PC-3 (cell line): ENCODE results near the gene HS3ST5. TPM values are rescaled to one million over a fixed set of nuclear protein-coding genes. Genes with fewer than 3 reads are reported as not detected.
"Not testable (repeated sequence)": the region's sequence is repeated elsewhere in the genome, so short reads cannot be mapped to it uniquely, and the experiment has no call there.

ENCODE experiments used
- ATAC-seq: fragments of 200-7000 bp; cut with Tn5 transposase; 2 replicates; pipeline ENCODE4 v1.9.1; 2020; ENCODE audit warnings: mild to moderate bottlenecking, moderate library complexity
- BruUV-seq: library from RNA; stranded (reverse); fragments of 400-500 nt; replicated peaks from 2 replicates; lab custom pipeline; 2021; lab: Mats Ljungman, UMichigan
- CTCF ChIA-PET: fragments of 300-600 bp; sonication (Branson Sonifier 250); formaldehyde crosslinking; loops from one replicate; lab custom pipeline; 2022; ENCODE audit warnings: antibody characterized with exemption; lab: Charles Lee
- POLR2A ChIA-PET: fragments of 300-600 bp; sonication (Branson Sonifier 250); formaldehyde crosslinking; loops from one replicate; lab custom pipeline; 2022; ENCODE audit warnings: antibody characterized with exemption; ENCODE audit not compliant: unreplicated experiment; lab: Charles Lee
- DNase-seq: peaks from one replicate; pipeline ENCODE4 v3.0.0-alpha.2; 2015
- H2AFZ ChIP-seq: fragments of 300-600 bp; sonication (generic); 2 replicates; pipeline ENCODE4 v1.6.0; 2016; ENCODE audit warnings: antibody characterized with exemption, low read length
- H3F3A ChIP-seq: fragments of 300-600 bp; sonication (generic); one replicate; pipeline ENCODE4 v1.6.0; 2017; ENCODE audit warnings: antibody characterized with exemption, low read length, control low read depth, mild to moderate bottlenecking; ENCODE audit not compliant: unreplicated experiment
- H3K27ac ChIP-seq: fragments of 300-600 bp; sonication (generic); 2 replicates; pipeline ENCODE4 v1.5.1; 2016; ENCODE audit warnings: mild to moderate bottlenecking, low read length
- H3K27me3 ChIP-seq: fragments of 300-600 bp; sonication (generic); 2 replicates; pipeline ENCODE4 v1.6.1; 2016; ENCODE audit warnings: low read length, mixed read lengths
- H3K36me3 ChIP-seq: fragments of 300-600 bp; sonication (generic); 2 replicates; pipeline ENCODE4 v1.6.1; 2016; ENCODE audit warnings: low read depth, mixed run types, low read length, mixed read lengths
- H3K4me1 ChIP-seq: fragments of 300-600 bp; sonication (generic); 2 replicates; pipeline ENCODE4 v1.5.1; 2016; ENCODE audit warnings: low read length; ENCODE audit not compliant: insufficient read depth
- H3K4me2 ChIP-seq: fragments of 300-600 bp; sonication (generic); 2 replicates; pipeline ENCODE4 v1.6.0; 2016; ENCODE audit warnings: low read length
- H3K4me3 ChIP-seq: fragments of 300-600 bp; sonication (generic); 2 replicates; pipeline ENCODE4 v1.5.1; 2016; ENCODE audit warnings: mild to moderate bottlenecking, low read length, mixed read lengths
- H3K79me2 ChIP-seq: fragments of 300-600 bp; sonication (generic); 2 replicates; pipeline ENCODE4 v1.6.1; 2017; ENCODE audit warnings: low read length, mixed read lengths
- H3K9ac ChIP-seq: fragments of 300-600 bp; sonication (generic); 2 replicates; pipeline ENCODE4 v1.6.0; 2016; ENCODE audit warnings: mild to moderate bottlenecking, low read length
- H3K9me2 ChIP-seq: fragments of 300-600 bp; sonication (generic); replicated peaks from 2 replicates; pipeline ENCODE4 v1.6.1; 2016; ENCODE audit warnings: mixed run types, low read length, mixed read lengths
- H3K9me3 ChIP-seq: fragments of 300-600 bp; sonication (generic); 2 replicates; pipeline ENCODE4 v1.6.1; 2016; ENCODE audit warnings: low read length, mixed read lengths
- H4K20me1 ChIP-seq: fragments of 300-600 bp; sonication (generic); 2 replicates; pipeline ENCODE4 v1.6.1; 2016; ENCODE audit warnings: low read length, mixed read lengths
- CTCF ChIP-seq: fragments of 300-600 bp; sonication (generic); conservative IDR thresholded peaks from 2 replicates; pipeline ENCODE4 v1.5.1; 2017; ENCODE audit warnings: antibody characterized with exemption, low read depth, mild to moderate bottlenecking, low read length
- EZH2 ChIP-seq: fragments of 300-600 bp; sonication (generic); IDR thresholded peaks from one replicate; pipeline ENCODE4 v1.6.1; 2017; ENCODE audit warnings: antibody characterized with exemption, mild to moderate bottlenecking, low read length; ENCODE audit not compliant: unreplicated experiment
- EZH2phosphoT487 ChIP-seq: fragments of 300-600 bp; sonication (generic); IDR thresholded peaks from 2 replicates; pipeline ENCODE4 v1.6.1; 2018; ENCODE audit warnings: mild to moderate bottlenecking, antibody characterized with exemption, low read length, borderline replicate concordance
- intact Hi-C: fragments of 100-400 bp; cut with micrococcal nuclease; formaldehyde crosslinking; loops from 2 replicates; pipeline ENCODE4 v1.9.0; 2023
- total RNA-seq: library from RNA; depleted of rRNA; stranded (reverse); fragments of >200 nt; gene quantifications from 2 replicates; pipeline ENCODE4 v1.2.3, GENCODE V29; 2014

Gene HS3ST5
- total RNA-seq, 1 experiment from 2014 or later: 1.2 TPM

- ChIA-PET POLR2A (no interaction called here), CTCF (no interaction called here)
- no TSS peak for BruUV-seq
Observed at GRCh38 chr6:114052141-114052540, 290.7 kb downstream of the HS3ST5 start.

GRCh38 chr6:114051031-114051430 is 291.8 kb downstream of the HS3ST5 start:
- H4K20me1 ChIP-seq: no peaks in the 10 kb centered on the region
- no peaks in the 10 kb centered on the region for H3F3A ChIP-seq
- H3K4me1 ChIP-seq: peaks cover 15% of the 10 kb centered on the region
- no TSS peak for BruUV-seq
- H3K27ac ChIP-seq: no peak overlapping the region; the same call in 1 of the 2 replicates
- H3K9me3 ChIP-seq: no peaks in the 10 kb centered on the region
- no peaks in the 10 kb centered on the region for H3K79me2 ChIP-seq
- ATAC-seq (peak; percentile 82), DNase-seq (peak; percentile 60)
- peak overlapping the region; percentile 19; the same call in 1 of the 2 replicates for H3K4me2 ChIP-seq
- CTCF ChIA-PET: interaction anchor here (0.7 kb wide), 1 partner anchor 58 kb away, joined by 6 read pairs; no protein-coding TSS in a partner anchor
- H3K9ac ChIP-seq: no peak overlapping the region
- H3K36me3 ChIP-seq: no peaks in the 10 kb centered on the region
- no peak overlapping the region for H3K4me3 ChIP-seq
- H3K9me2 ChIP-seq: no peaks in the 10 kb centered on the region
- no peaks in the 10 kb centered on the region for H3K27me3 ChIP-seq
- intact Hi-C loops: loop anchor here (1.0 to 5.0 kb wide), 2 partner anchors 34 to 56 kb away; no protein-coding TSS in a partner anchor
- POLR2A ChIA-PET: no interaction called here
- no peak overlapping the region for H2AFZ ChIP-seq
- TF ChIP-seq EZH2phosphoT487: no peak
- TF ChIP-seq CTCF: no peak
- no peak for TF ChIP-seq EZH2

More at GRCh38 chr6:114052141-114052540, 290.7 kb downstream of the HS3ST5 start:
- Histone ChIP-seq H3K4me1 (peaks cover 15% of the 10 kb centered on the region), H3K27me3 (no peaks in the 10 kb centered on the region), H3K79me2 (no peaks in the 10 kb centered on the region), H3K9me2 (no peaks in the 10 kb centered on the region), H4K20me1 (no peaks in the 10 kb centered on the region), H3K4me2 (no peak overlapping the region), H3F3A (no peaks in the 10 kb centered on the region), H3K36me3 (no peaks in the 10 kb centered on the region), H3K9me3 (no peaks in the 10 kb centered on the region), H2AFZ (no peak overlapping the region), H3K4me3 (no peak overlapping the region), H3K27ac (no peak overlapping the region), H3K9ac (no peak overlapping the region)
- peak; percentile 19 for ATAC-seq
- DNase-seq: peak; percentile 45
- intact Hi-C loops: loop anchor here (5.0 kb wide), 1 partner anchor 35 kb away; no protein-coding TSS in a partner anchor
- TF ChIP-seq CTCF (no peak), EZH2phosphoT487 (no peak), EZH2 (no peak)

- no peak overlapping the region for H3K27ac ChIP-seq
- peaks cover 15% of the 10 kb centered on the region for H3K4me1 ChIP-seq
- H4K20me1 ChIP-seq: no peaks in the 10 kb centered on the region
- no TSS peak for BruUV-seq
- no peak overlapping the region for H3K4me2 ChIP-seq
- ChIA-PET POLR2A (no interaction called here), CTCF (no interaction called here)
- intact Hi-C loops: no loop called here
- DNase-seq: no peak
- H3F3A ChIP-seq: no peaks in the 10 kb centered on the region
- TF ChIP-seq EZH2phosphoT487 (no peak), CTCF (no peak), EZH2 (no peak)
- no peaks in the 10 kb centered on the region for H3K27me3 ChIP-seq
- no peak overlapping the region for H3K9ac ChIP-seq
- H3K9me3 ChIP-seq: no peaks in the 10 kb centered on the region
- no peaks in the 10 kb centered on the region for H3K36me3 ChIP-seq
- H2AFZ ChIP-seq: no peak overlapping the region
- H3K4me3 ChIP-seq: no peak overlapping the region
- H3K9me2 ChIP-seq: no peaks in the 10 kb centered on the region
- ATAC-seq: no peak
- no peaks in the 10 kb centered on the region for H3K79me2 ChIP-seq
Observed at GRCh38 chr6:114049367-114049966, 293.4 kb downstream of the HS3ST5 start.

GRCh38 chr6:114044566-114044965 is 298.3 kb downstream of the HS3ST5 start:
- intact Hi-C loops, H3F3A ChIP-seq, ATAC-seq, H2AFZ ChIP-seq, H3K27me3 ChIP-seq, DNase-seq, BruUV-seq, H3K9me3 ChIP-seq, H3K9ac ChIP-seq, H3K36me3 ChIP-seq, CTCF ChIA-PET, H3K9me2 ChIP-seq, POLR2A ChIA-PET, H3K4me2 ChIP-seq, H3K27ac ChIP-seq, H3K4me3 ChIP-seq, H3K79me2 ChIP-seq, H3K4me1 ChIP-seq, H4K20me1 ChIP-seq: not testable (repeated sequence)
